ENCODE results near the gene MUCL3.

Gene MUCL3

DNA sequence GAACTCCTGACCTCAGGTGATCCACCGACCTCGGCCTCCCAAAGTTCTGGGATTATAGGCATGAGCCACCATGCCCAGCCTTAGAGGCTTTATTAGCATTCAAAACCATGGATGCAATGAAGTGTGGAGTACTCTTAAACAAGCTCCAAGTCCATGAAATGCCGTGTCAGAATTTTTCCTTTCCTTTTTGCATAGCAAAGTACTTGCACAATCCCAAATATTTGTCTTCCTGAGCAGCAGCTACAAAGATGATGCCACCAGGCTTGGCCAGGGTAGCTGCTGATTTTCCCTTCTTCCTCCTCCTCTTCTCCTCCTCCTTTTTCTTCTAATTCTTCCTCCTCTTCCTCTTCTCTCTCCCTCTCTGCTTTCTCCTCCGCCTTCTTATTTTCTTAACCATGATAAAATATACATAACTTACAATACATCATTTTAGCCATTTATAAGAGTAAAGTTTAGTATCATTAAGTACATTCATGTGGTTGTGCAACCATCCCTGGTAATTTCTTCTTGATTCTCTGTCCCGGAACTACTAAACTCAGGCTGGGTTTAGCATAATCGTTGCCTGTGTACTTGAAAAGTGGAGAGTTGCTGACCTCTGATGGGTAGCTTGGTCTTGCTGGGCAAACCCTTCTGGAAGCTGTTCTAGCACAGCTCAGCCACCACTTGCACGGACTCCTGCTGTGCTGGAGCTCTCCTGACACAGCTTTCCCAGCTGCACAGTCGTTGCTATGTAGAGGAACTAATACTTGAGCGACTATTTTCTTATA is 20.3 kb downstream of the MUCL3 start:
- peak; percentile 24; the same call in 1 of the 3 replicates for ATAC-seq
- TF ChIP-seq OSR1 (CRISPR knock-in tag; IDR thresholded peaks at IDR 0.05), result no peak
- no peak for TF ChIP-seq BACH2 (CRISPR knock-in tag; IDR thresholded peaks at IDR 0.05; ENCODE audit: borderline replicate concordance)
- no peak for TF ChIP-seq ZNF565 (CRISPR knock-in tag; conservative IDR thresholded peaks at IDR 0.05; ENCODE audit: low read depth)
- no peak for TF ChIP-seq ZNF8 (CRISPR knock-in tag; IDR thresholded peaks at IDR 0.05)
- TF ChIP-seq ESRRG (CRISPR knock-in tag; IDR thresholded peaks at IDR 0.05), result no peak
- TF ChIP-seq POU6F1 (CRISPR knock-in tag; IDR thresholded peaks at IDR 0.05; ENCODE audit: borderline replicate concordance, low read depth), result no peak
- no peak for TF ChIP-seq GLIS3 (CRISPR knock-in tag; IDR thresholded peaks at IDR 0.05)
- TF ChIP-seq, protein P1, sequence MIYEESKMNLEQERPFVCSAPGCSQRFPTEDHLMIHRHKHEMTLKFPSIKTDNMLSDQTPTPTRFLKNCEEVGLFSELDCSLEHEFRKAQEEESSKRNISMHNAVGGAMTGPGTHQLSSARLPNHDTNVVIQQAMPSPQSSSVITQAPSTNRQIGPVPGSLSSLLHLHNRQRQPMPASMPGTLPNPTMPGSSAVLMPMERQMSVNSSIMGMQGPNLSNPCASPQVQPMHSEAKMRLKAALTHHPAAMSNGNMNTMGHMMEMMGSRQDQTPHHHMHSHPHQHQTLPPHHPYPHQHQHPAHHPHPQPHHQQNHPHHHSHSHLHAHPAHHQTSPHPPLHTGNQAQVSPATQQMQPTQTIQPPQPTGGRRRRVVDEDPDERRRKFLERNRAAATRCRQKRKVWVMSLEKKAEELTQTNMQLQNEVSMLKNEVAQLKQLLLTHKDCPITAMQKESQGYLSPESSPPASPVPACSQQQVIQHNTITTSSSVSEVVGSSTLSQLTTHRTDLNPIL (CRISPR knock-in tag; IDR thresholded peaks at IDR 0.05; ENCODE audit: low read depth), result no peak

DNA sequence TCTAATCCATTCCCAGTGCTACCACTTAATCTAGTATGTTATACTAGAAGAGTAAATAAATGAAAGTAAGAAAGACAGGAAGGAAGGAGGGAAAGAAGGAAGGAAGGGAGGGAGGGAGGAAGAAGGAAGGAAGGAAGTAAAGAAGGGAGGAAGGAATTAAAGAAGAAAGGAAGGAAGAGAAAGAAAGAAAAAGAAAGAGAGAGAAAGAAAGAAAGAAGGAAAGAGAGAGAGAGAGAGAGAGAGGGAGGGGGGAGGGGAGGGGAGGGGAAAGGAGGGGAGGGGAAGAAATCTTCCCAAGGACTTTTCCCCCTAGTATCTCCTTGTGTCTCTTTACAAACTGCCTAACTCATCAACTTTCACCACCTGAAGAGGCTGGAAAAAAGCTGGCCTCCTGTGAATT is 21.9 kb downstream of the MUCL3 start:
- TF ChIP-seq ZNF8 (CRISPR knock-in tag; IDR thresholded peaks at IDR 0.05) (no peak), TCF4 (CRISPR knock-in tag; IDR thresholded peaks at IDR 0.05; ENCODE audit: borderline replicate concordance) (no peak), SNAI2 (CRISPR knock-in tag; IDR thresholded peaks at IDR 0.05) (no peak)

GRCh38 chr6:30963641-30964040 is 22.9 kb downstream of the MUCL3 start:
- TF ChIP-seq BACH2 (CRISPR knock-in tag; IDR thresholded peaks at IDR 0.05; ENCODE audit: borderline replicate concordance) (no peak), ZFP30 (CRISPR knock-in tag; IDR thresholded peaks at IDR 0.05) (no peak), GLIS3 (CRISPR knock-in tag; IDR thresholded peaks at IDR 0.05) (no peak), SNAI2 (CRISPR knock-in tag; IDR thresholded peaks at IDR 0.05) (no peak)
- TF ChIP-seq, protein P1 (CRISPR knock-in tag; IDR thresholded peaks at IDR 0.05; ENCODE audit: low read depth), result no peak
- ATAC-seq, result peak; percentile 64

More for the DNA sequence above, 21.9 kb downstream of the MUCL3 start:
- no peak for ATAC-seq

GRCh38 chr6:30964075-30964474 is 23.3 kb downstream of the MUCL3 start:
- ATAC-seq, result peak; percentile 18; the same call in 1 of the 3 replicates
- no peak for TF ChIP-seq PPARA (CRISPR knock-in tag; IDR thresholded peaks at IDR 0.05; ENCODE audit: borderline replicate concordance)
- TF ChIP-seq TOX (CRISPR knock-in tag; IDR thresholded peaks at IDR 0.05; ENCODE audit: borderline replicate concordance), result no peak

DNA sequence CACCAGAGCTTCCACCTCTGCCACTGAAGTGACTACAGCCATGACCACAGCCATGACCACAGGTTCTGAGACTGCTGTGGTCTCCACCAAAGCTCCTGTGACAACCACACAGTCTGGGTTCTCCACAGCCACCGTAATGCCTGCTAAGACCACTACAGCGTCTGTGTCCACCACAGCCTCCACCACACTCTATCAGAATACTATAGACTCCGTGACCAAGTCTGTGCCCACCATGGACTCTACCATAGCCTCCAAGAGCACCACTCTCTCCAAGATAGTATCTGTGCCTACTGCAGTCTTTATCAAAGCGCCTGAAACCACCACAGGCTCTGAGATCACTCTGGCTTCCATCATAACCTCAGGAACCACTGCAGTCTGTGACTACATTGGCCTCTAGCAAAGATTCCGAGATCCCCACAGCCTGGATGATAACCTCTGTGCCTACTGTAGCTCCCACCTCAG is 24.4 kb downstream of the MUCL3 start:
- no peak for ATAC-seq

More for the DNA sequence above, 24.4 kb downstream of the MUCL3 start:
- no peak for TF ChIP-seq PPARA (CRISPR knock-in tag; IDR thresholded peaks at IDR 0.05; ENCODE audit: borderline replicate concordance)
- TF ChIP-seq ARNTL (CRISPR knock-in tag; IDR thresholded peaks at IDR 0.05; ENCODE audit: borderline replicate concordance, low read depth), result no peak
- no peak for TF ChIP-seq ISL1 (CRISPR knock-in tag; IDR thresholded peaks at IDR 0.05)
- TF ChIP-seq ZC3H10 (CRISPR knock-in tag; IDR thresholded peaks at IDR 0.05), result no peak
- TF ChIP-seq, protein P2, sequence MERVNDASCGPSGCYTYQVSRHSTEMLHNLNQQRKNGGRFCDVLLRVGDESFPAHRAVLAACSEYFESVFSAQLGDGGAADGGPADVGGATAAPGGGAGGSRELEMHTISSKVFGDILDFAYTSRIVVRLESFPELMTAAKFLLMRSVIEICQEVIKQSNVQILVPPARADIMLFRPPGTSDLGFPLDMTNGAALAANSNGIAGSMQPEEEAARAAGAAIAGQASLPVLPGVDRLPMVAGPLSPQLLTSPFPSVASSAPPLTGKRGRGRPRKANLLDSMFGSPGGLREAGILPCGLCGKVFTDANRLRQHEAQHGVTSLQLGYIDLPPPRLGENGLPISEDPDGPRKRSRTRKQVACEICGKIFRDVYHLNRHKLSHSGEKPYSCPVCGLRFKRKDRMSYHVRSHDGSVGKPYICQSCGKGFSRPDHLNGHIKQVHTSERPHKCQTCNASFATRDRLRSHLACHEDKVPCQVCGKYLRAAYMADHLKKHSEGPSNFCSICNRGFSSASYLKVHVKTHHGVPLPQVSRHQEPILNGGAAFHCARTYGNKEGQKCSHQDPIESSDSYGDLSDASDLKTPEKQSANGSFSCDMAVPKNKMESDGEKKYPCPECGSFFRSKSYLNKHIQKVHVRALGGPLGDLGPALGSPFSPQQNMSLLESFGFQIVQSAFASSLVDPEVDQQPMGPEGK (CRISPR knock-in tag; IDR thresholded peaks at IDR 0.05; ENCODE audit: borderline replicate concordance), result no peak
- TF ChIP-seq ZFP3 (CRISPR knock-in tag; IDR thresholded peaks at IDR 0.05), result no peak
- no peak for TF ChIP-seq ZNF70 (CRISPR knock-in tag; IDR thresholded peaks at IDR 0.05)
- no peak for TF ChIP-seq BACH2 (CRISPR knock-in tag; IDR thresholded peaks at IDR 0.05; ENCODE audit: borderline replicate concordance)
- TF ChIP-seq ZNF8 (CRISPR knock-in tag; IDR thresholded peaks at IDR 0.05), result no peak
- no peak for TF ChIP-seq POU6F1 (CRISPR knock-in tag; IDR thresholded peaks at IDR 0.05; ENCODE audit: borderline replicate concordance, low read depth)
- TF ChIP-seq CSDC2 (CRISPR knock-in tag; IDR thresholded peaks at IDR 0.05), result no peak

Measured in SK-N-SH treated with all-trans-retinoic acid at 6 μM for 48 hours (cell line).